GM18907 (cell line): ENCODE measurements around the gene TRAIP.
"Not testable (repeated sequence)": the region's sequence is repeated elsewhere in the genome, so short reads cannot be mapped to it uniquely, and the experiment has no call there.

Experiments used
- ATAC-seq: cut with Tn5 transposase; IDR thresholded peaks from one replicate; pipeline ENCODE4 v1.9.1; 2021; ENCODE audit warnings: mild to moderate bottlenecking, moderate library complexity; ENCODE audit not compliant: unreplicated experiment

TRAIP gene

GRCh38 chr3:49794431-49794830, 61.9 kb downstream of the TRAIP start:
- ATAC-seq, result no peak

DNA sequence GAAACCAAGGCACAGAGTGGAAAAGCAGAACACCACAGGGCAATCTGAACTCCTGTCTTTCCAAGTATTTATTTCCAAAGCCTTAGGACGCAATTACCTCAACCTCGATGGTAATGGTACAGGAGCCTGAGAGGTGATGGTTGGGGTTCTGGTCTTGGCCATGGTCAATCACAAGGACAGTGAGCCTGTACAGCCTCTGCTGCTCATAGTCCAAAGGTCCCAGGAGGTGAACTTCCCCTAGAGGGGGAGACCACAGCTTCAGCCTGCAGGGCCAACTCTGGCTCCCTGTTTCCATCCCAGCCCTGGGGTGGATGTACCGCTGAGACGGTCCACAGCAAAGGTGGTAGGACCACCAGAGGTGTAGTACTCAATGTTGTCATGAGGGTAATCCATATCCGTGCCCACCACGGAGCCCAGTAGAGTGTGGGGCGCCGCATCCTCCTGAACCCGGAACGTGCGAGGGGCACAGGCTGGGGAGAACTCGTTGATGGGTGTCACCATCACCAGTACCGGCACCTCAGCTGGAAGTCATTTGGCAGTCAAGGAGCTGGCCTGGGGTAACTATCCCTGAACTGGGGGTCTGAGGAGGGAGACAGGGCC, 62.8 kb downstream of the TRAIP start:
- no peak for ATAC-seq

DNA sequence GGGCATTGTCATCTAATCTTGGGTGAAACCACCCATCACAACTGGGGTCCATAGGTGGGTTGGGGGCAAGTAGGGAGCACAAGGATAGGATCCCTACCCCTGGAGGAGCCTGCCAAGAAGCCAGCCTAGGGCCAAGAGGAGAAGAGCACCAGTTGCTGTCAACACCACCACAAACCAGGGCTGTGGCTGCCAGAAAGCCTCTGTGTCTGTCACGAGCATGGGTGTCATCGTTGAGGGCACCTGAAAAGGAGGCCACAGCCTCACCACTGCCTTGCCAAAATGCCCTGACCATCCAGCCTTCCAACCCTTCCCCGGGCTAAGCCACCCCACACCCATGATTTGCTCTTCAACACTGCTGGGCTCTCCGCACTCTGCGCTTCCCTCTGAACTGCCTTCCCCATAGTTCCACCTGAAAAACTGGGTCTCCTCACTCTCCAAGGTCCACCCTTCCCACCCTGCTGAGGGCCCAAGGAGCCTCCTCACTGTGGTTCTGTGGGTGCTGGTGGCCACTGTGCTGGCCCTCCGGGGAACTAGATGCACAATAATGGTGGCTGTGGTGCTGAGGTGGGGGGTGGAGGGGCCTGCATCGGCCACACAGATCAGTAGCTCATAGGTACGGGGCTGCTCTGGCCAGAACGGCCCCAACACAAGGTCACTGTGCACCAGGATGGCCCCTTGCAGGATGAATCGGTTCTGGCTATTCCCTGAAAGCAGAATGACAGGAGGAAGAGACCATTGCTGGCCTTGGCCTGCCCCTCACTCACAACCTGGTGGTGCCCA, 63.8 kb downstream of the TRAIP start:
- ATAC-seq, result no peak

GRCh38 chr3:49791571-49791970, 64.8 kb downstream of the TRAIP start:
- ATAC-seq, result no peak

- no peak for ATAC-seq
These were observed 65.5 kb downstream of the TRAIP start for GRCh38 chr3:49790626-49791411.

DNA sequence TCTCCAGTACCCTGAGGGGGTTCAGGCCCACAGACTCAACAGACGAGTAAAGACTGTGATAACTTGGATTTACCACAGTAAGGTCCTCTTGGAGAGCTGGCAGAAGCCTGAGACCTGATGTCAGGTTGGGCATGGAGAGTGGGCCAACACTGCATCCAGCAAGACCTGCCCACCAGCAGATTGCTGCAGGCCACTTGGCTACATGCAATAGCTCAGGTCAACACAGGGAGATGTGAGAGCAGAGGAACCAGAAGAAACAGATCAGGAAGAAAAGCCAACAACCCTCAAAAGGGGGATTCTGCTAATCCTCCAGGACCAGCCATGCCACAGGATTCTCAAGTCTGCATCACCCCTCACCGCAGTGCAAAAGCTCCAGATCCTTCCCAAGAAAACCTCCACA, 68.3 kb downstream of the TRAIP start:
- no peak for ATAC-seq

GRCh38 chr3:49787536-49787935, 68.8 kb downstream of the TRAIP start:
- ATAC-seq, result no peak

DNA sequence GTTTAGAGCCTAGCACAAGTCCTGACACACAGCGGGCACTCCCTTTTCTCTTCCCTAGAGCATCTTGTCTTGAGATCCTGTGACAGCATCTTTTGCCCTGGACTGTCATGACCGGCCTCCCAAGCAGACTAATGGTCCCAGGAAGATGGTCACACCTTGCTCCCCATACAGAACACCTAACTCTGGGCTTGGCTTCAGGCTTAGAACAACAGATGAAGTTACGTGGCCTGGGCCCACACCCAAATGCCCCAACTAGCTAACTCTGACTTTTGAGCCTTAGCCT, 69.2 kb downstream of the TRAIP start:
- ATAC-seq, result no peak

- peak; percentile 98 for ATAC-seq
These were observed 69.8 kb downstream of the TRAIP start, which contains the start of gene IP6K1 for GRCh38 chr3:49786357-49787181. IP6K1 (minus strand) TSS chr3:49786542; CDS start chr3:49748040, 38,502 bp downstream.

- peak; percentile 46 for ATAC-seq
These were observed 70.6 kb downstream of the TRAIP start for GRCh38 chr3:49785565-49786356.

GRCh38 chr3:49782277-49782676, 74.1 kb downstream of the TRAIP start:
- not testable (repeated sequence) for ATAC-seq

GRCh38 chr3:49781415-49782199, 74.8 kb downstream of the TRAIP start:
- ATAC-seq, result no peak

DNA sequence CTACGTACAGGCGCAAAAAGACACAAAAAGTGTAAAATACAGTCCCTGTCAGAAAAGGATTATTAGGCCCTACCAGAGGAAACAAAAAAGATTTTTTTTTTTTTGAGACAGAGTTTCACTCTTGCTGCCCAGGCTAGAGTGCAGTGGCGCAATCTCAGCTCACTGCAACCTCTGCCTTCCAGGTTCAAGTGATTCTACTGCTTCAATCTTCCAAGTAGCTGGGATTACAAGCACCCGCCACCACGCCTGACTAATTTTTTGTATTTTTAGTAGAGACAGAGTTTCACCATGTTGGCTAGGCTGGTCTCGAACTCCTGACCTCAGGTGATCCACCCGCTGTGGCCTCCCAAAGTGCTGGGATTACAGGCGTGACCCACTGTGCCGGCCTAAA, 75.4 kb downstream of the TRAIP start:
- not testable (repeated sequence) for ATAC-seq

- ATAC-seq, result no peak
These were observed 76.0 kb downstream of the TRAIP start for GRCh38 chr3:49780080-49780974.

DNA sequence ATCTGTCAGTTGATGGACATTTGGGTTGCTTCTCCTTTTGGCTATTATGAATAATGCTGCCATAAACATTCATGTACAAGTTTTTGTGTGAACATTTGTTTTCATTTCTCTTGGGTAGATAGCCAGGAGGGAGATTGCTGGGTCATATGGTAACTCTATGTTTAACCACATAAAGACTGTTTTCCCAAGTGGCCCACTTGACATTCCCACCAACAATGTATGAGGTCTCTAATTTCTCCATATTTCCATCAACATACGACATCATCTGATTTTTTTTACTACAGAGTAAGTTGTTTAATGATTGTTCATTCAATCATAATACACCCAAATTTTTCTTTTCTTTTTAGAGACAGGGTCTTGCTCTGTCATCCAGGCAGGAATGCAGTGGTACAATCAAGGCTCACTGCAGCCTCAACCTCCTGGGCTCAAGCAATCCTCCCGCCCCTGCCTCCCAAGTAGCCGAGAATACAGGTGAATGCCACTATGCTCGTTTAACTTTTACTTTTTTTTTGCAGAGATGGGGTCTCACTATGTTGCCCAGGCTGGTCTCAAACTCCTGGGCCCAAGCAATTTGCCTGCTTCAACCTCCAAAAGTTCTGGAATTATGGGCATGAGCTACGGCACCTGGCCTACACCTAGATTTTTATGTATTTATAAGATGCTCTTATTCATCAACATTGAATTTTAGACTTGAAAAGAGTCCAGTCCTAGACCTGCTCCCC, 76.8 kb downstream of the TRAIP start:
- ATAC-seq, result no peak
